Activated naive CD8-positive, alpha-beta T cell treated with anti-CD3 and anti-CD28 coated beads, Interleukin-2, amount 50 U/mL, for 24 hours (primary cell): ENCODE data around the gene TMEM254.
"Not testable (repeated sequence)": the region's sequence is repeated elsewhere in the genome, so short reads cannot be mapped to it uniquely, and the experiment has no call there.

Experiments
- ATAC-seq: fragments of 150-1000 bp; cut with Tn5 transposase; one replicate; pipeline ENCODE4 v1.10.0; 2021
- DNase-seq: peaks from one replicate; pipeline ENCODE4 v3.0.0; 2021
- H3K27ac Mint-ChIP-seq: one replicate; pipeline ENCODE4 v1.8.0; 2021; ENCODE audit warnings: mild to moderate bottlenecking, mixed read lengths
- H3K27me3 Mint-ChIP-seq: one replicate; pipeline ENCODE4 v1.8.0; 2021; ENCODE audit warnings: mixed read lengths
- H3K36me3 Mint-ChIP-seq: one replicate; pipeline ENCODE4 v1.8.0; 2021; ENCODE audit warnings: low read depth, mixed read lengths
- H3K4me1 Mint-ChIP-seq: one replicate; pipeline ENCODE4 v1.8.0; 2021; ENCODE audit warnings: mixed read lengths
- H3K4me3 Mint-ChIP-seq: one replicate; pipeline ENCODE4 v1.8.0; 2021; ENCODE audit warnings: mild to moderate bottlenecking, moderate library complexity, mixed read lengths
- H3K9me3 Mint-ChIP-seq: one replicate; pipeline ENCODE4 v1.8.0; 2021; ENCODE audit warnings: mixed read lengths

TMEM254 gene

GRCh38 chr10:80133687-80134086 lies 55.2 kb downstream of the TMEM254 start:
- not testable (repeated sequence) for H3K27ac Mint-ChIP-seq, ATAC-seq, H3K36me3 Mint-ChIP-seq, H3K9me3 Mint-ChIP-seq, DNase-seq, H3K4me3 Mint-ChIP-seq, H3K4me1 Mint-ChIP-seq
- peaks cover 31% of the 10 kb centered on the region for H3K27me3 Mint-ChIP-seq

GRCh38 chr10:80136134-80136571 lies 57.7 kb downstream of the TMEM254 start:
- H3K4me3 Mint-ChIP-seq, result no peak overlapping the region
- no peaks in the 10 kb centered on the region for H3K36me3 Mint-ChIP-seq
- DNase-seq (no peak), ATAC-seq (no peak)
- H3K27ac Mint-ChIP-seq, result no peak overlapping the region
- H3K4me1 Mint-ChIP-seq, result no peaks in the 10 kb centered on the region
- H3K9me3 Mint-ChIP-seq, result no peaks in the 10 kb centered on the region
- H3K27me3 Mint-ChIP-seq, result peaks cover 34% of the 10 kb centered on the region

- no peak overlapping the region for H3K27ac Mint-ChIP-seq
- no peaks in the 10 kb centered on the region for H3K36me3 Mint-ChIP-seq
- no peaks in the 10 kb centered on the region for H3K9me3 Mint-ChIP-seq
- H3K4me1 Mint-ChIP-seq, result no peaks in the 10 kb centered on the region
- H3K27me3 Mint-ChIP-seq, result peaks cover 24% of the 10 kb centered on the region
- no peak overlapping the region for H3K4me3 Mint-ChIP-seq
- DNase-seq (no peak), ATAC-seq (no peak)
Measured at GRCh38 chr10:80137031-80137862, 58.8 kb downstream of the TMEM254 start.

GRCh38 chr10:80137920-80138319 lies 59.5 kb downstream of the TMEM254 start:
- ATAC-seq, result no peak
- no peak overlapping the region for H3K4me3 Mint-ChIP-seq
- no peaks in the 10 kb centered on the region for H3K36me3 Mint-ChIP-seq
- no peaks in the 10 kb centered on the region for H3K9me3 Mint-ChIP-seq
- no peak overlapping the region for H3K27ac Mint-ChIP-seq
- no peak for DNase-seq
- H3K27me3 Mint-ChIP-seq, result peaks cover 21% of the 10 kb centered on the region
- H3K4me1 Mint-ChIP-seq, result no peaks in the 10 kb centered on the region

- peaks cover 10% of the 10 kb centered on the region for H3K27me3 Mint-ChIP-seq
- peaks cover 7% of the 10 kb centered on the region for H3K4me1 Mint-ChIP-seq
- DNase-seq, result no peak
- no peaks in the 10 kb centered on the region for H3K36me3 Mint-ChIP-seq
- no peak overlapping the region for H3K27ac Mint-ChIP-seq
- no peaks in the 10 kb centered on the region for H3K9me3 Mint-ChIP-seq
- H3K4me3 Mint-ChIP-seq, result no peak overlapping the region
- ATAC-seq, result no peak
Measured at GRCh38 chr10:80139265-80139664, 60.8 kb downstream of the TMEM254 start.

GRCh38 chr10:80140251-80140650 lies 61.8 kb downstream of the TMEM254 start:
- peaks cover 15% of the 10 kb centered on the region for H3K4me1 Mint-ChIP-seq
- no peak overlapping the region for H3K27ac Mint-ChIP-seq

GRCh38 chr10:80141696-80142460 lies 63.4 kb downstream of the TMEM254 start:
- ATAC-seq, result no peak
- H3K27ac Mint-ChIP-seq, result no peak overlapping the region

More at GRCh38 chr10:80140251-80140650, 61.8 kb downstream of the TMEM254 start:
- Mint-ChIP-seq H3K36me3 (no peaks in the 10 kb centered on the region), H3K4me3 (no peak overlapping the region), H3K9me3 (no peaks in the 10 kb centered on the region), H3K27me3 (peaks cover 6% of the 10 kb centered on the region)
- ATAC-seq (no peak), DNase-seq (no peak)

More at GRCh38 chr10:80141696-80142460, 63.4 kb downstream of the TMEM254 start:
- Mint-ChIP-seq H3K4me3 (no peak overlapping the region), H3K4me1 (peaks cover 17% of the 10 kb centered on the region), H3K36me3 (no peaks in the 10 kb centered on the region), H3K27me3 (peaks cover 6% of the 10 kb centered on the region), H3K9me3 (no peaks in the 10 kb centered on the region)
- DNase-seq, result no peak
